Immature natural killer cell (primary cell): ENCODE results near the gene APLNR. TPM values are rescaled to one million over a fixed set of nuclear protein-coding genes. Genes with fewer than 3 reads are reported as not detected.

Experiments used
- DNase-seq, 3 donors: peaks; one replicate each; pipeline ENCODE4 v3.0.0; 2022; ENCODE audit warnings: mixed read lengths in 1 of 3
- H3K27ac Mint-ChIP-seq, 6 donors: one replicate each; pipeline ENCODE4 v1.8.0; 2020; ENCODE audit warnings: mixed read lengths in 6 of 6, mild to moderate bottlenecking in 5 of 6, inconsistent platforms in 4 of 6, moderate library complexity in 3 of 6
- H3K27me3 Mint-ChIP-seq, 3 donors: one replicate each; pipeline ENCODE4 v1.8.0; 2020 to 2021; ENCODE audit warnings: low read depth in 3 of 3, mild to moderate bottlenecking in 3 of 3, mixed read lengths in 3 of 3, moderate library complexity in 3 of 3, inconsistent platforms in 1 of 3
- H3K36me3 Mint-ChIP-seq, 3 donors: one replicate each; pipeline ENCODE4 v1.8.0; 2020; ENCODE audit warnings: mixed read lengths in 3 of 3, inconsistent platforms in 2 of 3, mild to moderate bottlenecking in 2 of 3
- H3K4me1 Mint-ChIP-seq, 2 donors: one replicate each; pipeline ENCODE4 v1.8.0; 2020; ENCODE audit warnings: inconsistent platforms in 2 of 2, mild to moderate bottlenecking in 2 of 2, mixed read lengths in 2 of 2, moderate library complexity in 1 of 2
- H3K4me3 Mint-ChIP-seq, 5 donors: one replicate each; pipeline ENCODE4 v1.8.0; 2020; ENCODE audit warnings: mild to moderate bottlenecking in 5 of 5, mixed read lengths in 5 of 5, inconsistent platforms in 3 of 5, moderate library complexity in 3 of 5
- H3K9me3 Mint-ChIP-seq, 6 donors: one replicate each; pipeline ENCODE4 v1.8.0; 2020; ENCODE audit warnings: mild to moderate bottlenecking in 6 of 6, mixed read lengths in 6 of 6, inconsistent platforms in 4 of 6, moderate library complexity in 3 of 6
- polyA plus RNA-seq, 3 donors: library from polyadenylated mRNA; unstranded; fragments of 300-500 nt; fragmentation: Illumina TruSeq; gene quantifications; one replicate each; pipeline ENCODE4 v1.2.3, GENCODE V29; 2021

The APLNR gene
- polyA plus RNA-seq, 3 donors from 2014 or later = 0.28 TPM; not detected in 2

DNA sequence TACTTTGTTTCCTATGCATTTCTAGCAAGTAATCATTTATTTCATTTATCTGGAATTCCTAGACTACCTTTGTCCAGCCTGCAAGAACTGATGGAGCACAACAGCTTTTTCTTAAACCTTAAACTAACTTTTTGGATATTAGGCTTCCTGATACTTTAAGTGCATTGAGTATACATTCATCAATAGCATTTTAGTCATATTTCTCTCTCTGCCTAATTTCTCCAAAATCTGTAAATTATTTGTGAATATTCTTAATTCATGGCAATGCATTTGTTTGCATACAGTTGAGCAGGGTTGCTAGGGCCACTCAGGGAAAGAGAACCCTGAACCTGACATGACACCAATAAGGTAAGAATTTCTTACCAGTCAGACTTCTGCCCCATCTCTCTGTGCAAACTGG lies 29.1 kb upstream of the APLNR start:
- no peaks in the 10 kb centered on the region for H3K36me3 Mint-ChIP-seq
- no peak overlapping the region for H3K27ac Mint-ChIP-seq
- no peak for DNase-seq
- H3K9me3 Mint-ChIP-seq = peaks cover 0 to 3% (median 0%) of the 10 kb centered on the region in 6 donors
- no peaks in the 10 kb centered on the region for H3K4me1 Mint-ChIP-seq
- H3K4me3 Mint-ChIP-seq = no peak overlapping the region
- H3K27me3 Mint-ChIP-seq = peaks cover 3 to 16% (median 10%) of the 10 kb centered on the region in 3 donors

GRCh38 chr11:57263351-57263750 lies 26.3 kb upstream of the APLNR start:
- Mint-ChIP-seq H3K4me1 (no peaks in the 10 kb centered on the region), H3K4me3 (no peak overlapping the region), H3K27me3 (peaks cover 3 to 11% (median 10%) of the 10 kb centered on the region in 3 donors), H3K36me3 (no peaks in the 10 kb centered on the region), H3K9me3 (peaks cover 0 to 2% (median 0%) of the 10 kb centered on the region in 6 donors), H3K27ac (no peak overlapping the region)
- no peak for DNase-seq

DNA sequence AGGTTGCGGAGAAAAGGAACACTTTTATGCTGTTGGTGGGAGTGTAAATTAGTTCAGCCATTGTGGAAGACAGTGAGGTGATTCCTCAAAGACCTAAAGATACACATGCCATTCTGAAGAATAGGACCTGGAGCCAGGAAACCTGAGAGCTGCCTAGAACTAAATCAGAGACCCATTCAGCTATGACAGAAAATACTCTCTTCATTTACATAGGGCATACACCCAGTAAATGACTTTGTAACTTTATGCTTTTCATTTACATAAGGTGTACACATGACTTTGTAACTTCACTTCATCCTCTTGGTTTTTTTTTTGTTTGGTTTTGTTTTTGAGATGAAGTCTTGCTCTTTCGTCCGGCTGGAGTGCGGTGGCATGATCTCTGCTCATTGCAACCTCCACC lies 25.1 kb upstream of the APLNR start:
- Mint-ChIP-seq H3K9me3 (peaks cover 0 to 4% (median 0%) of the 10 kb centered on the region in 6 donors), H3K27ac (no peak overlapping the region), H3K4me1 (no peaks in the 10 kb centered on the region), H3K36me3 (no peaks in the 10 kb centered on the region), H3K4me3 (no peak overlapping the region), H3K27me3 (peaks cover 3 to 13% (median 7%) of the 10 kb centered on the region in 3 donors)
- DNase-seq = no peak

DNA sequence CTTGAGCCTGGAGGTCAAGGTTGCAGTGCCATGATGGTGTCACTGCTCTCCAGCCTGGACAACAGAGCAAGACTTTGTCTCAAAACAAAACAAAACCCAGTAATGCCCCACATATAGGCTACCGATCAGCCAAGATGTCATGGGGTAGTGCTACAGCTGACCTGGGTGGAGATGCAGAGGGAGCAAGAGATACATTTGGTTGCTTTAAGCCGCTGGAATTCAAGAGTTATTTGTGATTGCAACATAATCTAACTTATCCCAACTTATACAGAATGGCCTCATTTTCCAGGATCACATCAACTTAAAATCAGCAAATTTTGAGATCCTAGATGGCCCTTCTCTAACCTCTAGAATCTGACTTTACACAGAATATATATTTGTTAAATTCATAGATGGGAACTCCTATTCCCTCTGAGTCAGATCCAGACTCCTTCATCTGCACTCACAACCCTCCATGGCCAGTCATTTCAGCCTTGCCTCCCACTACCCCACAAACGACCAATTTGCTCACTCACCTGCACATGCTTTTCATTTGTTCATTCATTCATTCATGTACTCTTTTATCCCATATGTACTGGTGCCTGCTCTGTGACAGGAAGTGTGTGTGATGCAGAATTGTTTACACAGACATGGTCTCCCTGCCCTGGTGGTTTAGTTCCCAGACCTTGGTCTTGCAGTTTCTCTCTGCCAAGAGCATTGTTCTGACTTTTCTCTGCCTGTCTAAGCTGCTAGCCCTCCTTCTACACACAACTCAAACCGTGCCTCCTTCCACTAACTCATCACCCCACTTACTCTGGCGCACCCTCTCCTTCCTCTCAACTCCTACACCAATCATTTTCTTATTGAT lies 24.1 kb upstream of the APLNR start:
- Mint-ChIP-seq H3K27ac (no peak overlapping the region), H3K27me3 (peaks cover 3 to 13% (median 7%) of the 10 kb centered on the region in 3 donors), H3K9me3 (peaks cover 0 to 4% (median 0%) of the 10 kb centered on the region in 6 donors), H3K4me3 (no peak overlapping the region), H3K36me3 (no peaks in the 10 kb centered on the region), H3K4me1 (no peaks in the 10 kb centered on the region)
- DNase-seq = no peak

- no peak for DNase-seq
- Mint-ChIP-seq H3K27ac (no peak overlapping the region), H3K4me1 (no peaks in the 10 kb centered on the region), H3K4me3 (no peak overlapping the region), H3K27me3 (peaks cover 1 to 24% (median 3%) of the 10 kb centered on the region in 3 donors), H3K9me3 (peaks cover 0 to 4% (median 0%) of the 10 kb centered on the region in 6 donors), H3K36me3 (no peaks in the 10 kb centered on the region)
Observed at GRCh38 chr11:57256119-57256518, 19.1 kb upstream of the APLNR start.

- no peaks in the 10 kb centered on the region for H3K4me1 Mint-ChIP-seq
- no peak for DNase-seq
- peaks cover 0 to 4% (median 0%) of the 10 kb centered on the region in 6 donors for H3K9me3 Mint-ChIP-seq
- no peaks in the 10 kb centered on the region for H3K36me3 Mint-ChIP-seq
- H3K27me3 Mint-ChIP-seq = peaks cover 1 to 24% (median 4%) of the 10 kb centered on the region in 3 donors
- H3K4me3 Mint-ChIP-seq = no peak overlapping the region
- H3K27ac Mint-ChIP-seq = no peak overlapping the region
Observed at GRCh38 chr11:57255618-57256017, 18.6 kb upstream of the APLNR start.

DNA sequence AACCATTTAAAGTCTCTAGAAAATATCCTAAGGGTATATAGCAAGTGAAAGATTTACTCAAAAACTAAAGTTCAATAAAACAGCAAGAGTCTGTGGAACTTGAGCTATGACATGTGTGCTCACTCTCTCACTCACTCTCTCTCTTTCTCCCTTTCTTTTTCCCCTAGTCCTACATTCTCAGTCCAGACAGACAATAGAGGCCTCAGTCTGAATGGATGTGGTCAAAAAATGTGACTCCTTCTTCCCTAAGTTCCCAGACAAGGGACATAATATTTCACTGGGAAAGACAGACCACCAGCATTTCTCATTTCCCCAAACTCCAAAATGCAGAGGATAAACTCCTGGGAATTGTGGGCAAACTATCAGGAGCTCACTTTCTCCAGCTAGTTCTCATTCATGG lies 17.6 kb upstream of the APLNR start:
- no peak overlapping the region for H3K4me3 Mint-ChIP-seq
- peaks cover 1 to 24% (median 4%) of the 10 kb centered on the region in 3 donors for H3K27me3 Mint-ChIP-seq
- no peak for DNase-seq
- H3K36me3 Mint-ChIP-seq = no peaks in the 10 kb centered on the region
- H3K9me3 Mint-ChIP-seq = peaks cover 0 to 4% (median 0%) of the 10 kb centered on the region in 6 donors
- no peak overlapping the region for H3K27ac Mint-ChIP-seq
- H3K4me1 Mint-ChIP-seq = no peaks in the 10 kb centered on the region

DNA sequence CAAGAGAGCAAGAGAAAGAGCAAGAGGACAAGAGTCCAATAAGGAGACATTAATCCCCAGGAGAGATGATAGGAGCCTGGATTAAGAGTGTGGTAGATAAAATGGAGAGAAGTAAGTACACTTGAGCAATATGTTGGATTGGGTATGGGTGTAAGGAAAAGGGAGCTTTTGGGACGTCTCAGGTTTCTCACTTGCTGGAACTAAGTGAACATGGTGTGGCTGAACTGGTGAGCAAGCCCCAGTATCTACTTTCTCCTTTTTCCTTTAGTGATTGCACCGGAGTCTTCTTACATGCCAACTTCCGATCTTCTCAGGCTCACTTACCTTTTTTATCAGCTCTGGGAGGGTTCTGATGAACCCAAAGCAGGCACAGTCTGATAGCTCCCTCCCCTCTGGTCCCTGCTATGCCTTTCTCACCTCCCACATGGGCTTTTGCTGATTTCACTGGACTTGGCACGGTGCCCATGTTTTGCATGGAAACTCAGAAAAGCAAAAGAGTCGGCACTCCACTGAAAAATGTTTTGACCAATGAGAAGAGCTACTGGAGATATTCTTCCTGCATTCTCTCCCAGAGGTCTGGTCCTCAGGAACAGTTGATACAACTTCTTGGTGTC lies 14.5 kb upstream of the APLNR start:
- Mint-ChIP-seq H3K4me3 (no peak overlapping the region), H3K36me3 (no peaks in the 10 kb centered on the region), H3K27ac (no peak overlapping the region), H3K4me1 (no peaks in the 10 kb centered on the region), H3K27me3 (peaks cover 1 to 19% (median 4%) of the 10 kb centered on the region in 3 donors), H3K9me3 (no peaks in the 10 kb centered on the region)
- DNase-seq = no peak

GRCh38 chr11:57251037-57251436 lies 14.0 kb upstream of the APLNR start:
- Mint-ChIP-seq H3K27ac (no peak overlapping the region), H3K27me3 (peaks cover 1 to 19% (median 4%) of the 10 kb centered on the region in 3 donors), H3K4me3 (no peak overlapping the region), H3K4me1 (no peaks in the 10 kb centered on the region), H3K36me3 (no peaks in the 10 kb centered on the region), H3K9me3 (no peaks in the 10 kb centered on the region)
- DNase-seq = no peak

DNA sequence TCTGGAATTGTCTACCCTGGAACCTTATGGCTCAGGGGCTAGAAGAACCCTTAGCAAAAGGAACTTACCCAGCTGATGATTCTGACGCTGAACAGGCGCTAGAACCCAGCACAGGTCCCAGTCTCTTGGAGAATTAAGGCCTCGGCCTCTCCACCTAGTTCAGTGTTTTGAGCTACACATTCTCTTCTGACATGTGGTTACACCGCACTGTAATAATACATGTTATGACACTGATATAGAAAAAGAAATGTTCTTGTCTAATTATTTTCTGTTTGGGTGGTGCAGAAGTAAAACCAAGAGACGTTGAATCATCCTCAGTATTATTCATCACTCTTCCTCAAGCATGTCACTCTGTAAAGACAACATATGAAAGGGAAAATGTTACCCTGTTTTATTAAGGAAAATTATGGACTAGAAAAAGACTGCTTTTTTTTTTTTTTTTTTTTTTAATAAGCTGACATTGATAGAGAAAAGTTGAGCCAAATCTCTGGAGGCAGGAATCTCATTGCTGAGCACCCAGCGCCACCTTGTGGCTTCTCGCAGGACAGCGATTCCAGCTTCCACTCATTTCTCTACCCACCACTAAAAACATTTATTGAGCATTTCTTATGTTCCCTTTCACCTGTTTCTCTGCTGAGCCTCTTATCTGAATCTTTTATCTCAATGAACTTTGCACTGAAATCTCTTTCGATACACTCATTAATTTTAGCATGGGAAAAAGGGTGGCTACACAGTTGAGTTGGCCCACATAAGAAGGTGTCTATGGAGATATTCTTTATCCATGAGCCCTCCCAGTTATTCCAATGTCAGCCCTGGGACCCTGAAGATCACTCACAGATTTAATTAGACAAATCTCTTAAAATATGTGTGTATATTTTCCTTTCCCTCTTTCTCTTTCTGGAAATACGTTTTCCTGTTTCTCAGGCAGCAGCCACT lies 12.6 kb upstream of the APLNR start:
- Mint-ChIP-seq H3K4me3 (no peak overlapping the region), H3K4me1 (peaks cover 3 to 9% of the 10 kb centered on the region in 2 donors), H3K36me3 (no peaks in the 10 kb centered on the region), H3K27ac (no peak overlapping the region), H3K27me3 (peaks cover 1 to 13% (median 4%) of the 10 kb centered on the region in 3 donors), H3K9me3 (no peaks in the 10 kb centered on the region)
- DNase-seq = peak; percentile 12 to 22 (median 21)

GRCh38 chr11:57248780-57249383 lies 11.8 kb upstream of the APLNR start:
- peaks cover 8 to 12% of the 10 kb centered on the region in 2 donors for H3K4me1 Mint-ChIP-seq

GRCh38 chr11:57244911-57245310 lies 7.9 kb upstream of the APLNR start:
- Mint-ChIP-seq H3K4me1 (peaks cover 8 to 20% of the 10 kb centered on the region in 2 donors), H3K9me3 (no peaks in the 10 kb centered on the region), H3K36me3 (no peaks in the 10 kb centered on the region), H3K27ac (peak overlapping the region in 2 of 6 donors; percentile 65 to 71), H3K27me3 (peaks cover 0 to 2% (median 0%) of the 10 kb centered on the region in 3 donors), H3K4me3 (peak overlapping the region in 1 of 5 donors; percentile 8)
- no peak for DNase-seq

More at GRCh38 chr11:57248780-57249383, 11.8 kb upstream of the APLNR start:
- Mint-ChIP-seq H3K4me3 (no peak overlapping the region), H3K36me3 (no peaks in the 10 kb centered on the region), H3K27ac (no peak overlapping the region), H3K27me3 (peaks cover 1 to 9% (median 4%) of the 10 kb centered on the region in 3 donors), H3K9me3 (no peaks in the 10 kb centered on the region)
- DNase-seq = no peak

DNA sequence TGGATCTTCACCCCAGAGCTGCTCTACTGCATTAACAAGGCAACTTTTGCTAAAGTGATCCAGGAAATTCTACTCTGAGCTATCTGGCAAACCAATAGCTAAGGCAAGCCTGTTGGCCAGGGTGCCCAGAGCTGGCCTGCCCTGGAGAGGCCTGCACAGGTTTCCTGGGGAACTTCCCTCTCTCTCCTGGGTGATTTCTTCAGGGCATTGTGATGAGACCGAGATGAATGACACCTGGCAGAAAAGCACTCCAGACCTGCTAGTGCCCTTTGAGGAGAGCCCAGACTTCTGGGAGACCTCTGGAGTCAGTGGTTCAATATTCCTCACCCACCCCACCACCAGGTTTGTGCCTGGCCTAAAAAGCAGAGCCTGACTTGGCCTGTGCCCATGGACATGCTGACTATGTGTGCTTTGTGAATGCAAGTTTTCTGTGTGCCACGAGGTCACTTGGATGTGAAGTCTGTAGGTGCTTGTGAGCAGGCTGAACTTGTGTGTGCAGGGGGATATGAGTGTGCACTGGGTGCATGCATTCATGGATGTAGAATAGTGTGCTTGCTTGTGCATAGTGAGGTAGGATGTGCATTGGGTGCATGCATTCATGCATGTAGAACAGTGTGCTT lies 4.4 kb upstream of the APLNR start:
- peaks cover 0 to 2% (median 2%) of the 10 kb centered on the region in 3 donors for H3K27me3 Mint-ChIP-seq
- no peak overlapping the region for H3K27ac Mint-ChIP-seq

More for the DNA sequence above, 4.4 kb upstream of the APLNR start:
- H3K4me3 Mint-ChIP-seq = no peak overlapping the region
- DNase-seq = no peak
- H3K36me3 Mint-ChIP-seq = no peaks in the 10 kb centered on the region
- H3K9me3 Mint-ChIP-seq = no peaks in the 10 kb centered on the region
- H3K4me1 Mint-ChIP-seq = peaks cover 23 to 40% of the 10 kb centered on the region in 2 donors
